Inflammatory macrophage (primary cell): Measurements from ENCODE around the gene KCTD15.
"Not testable (repeated sequence)": the region's sequence is repeated elsewhere in the genome, so short reads cannot be mapped to it uniquely, and the experiment has no call there.

Experiments used
- DNase-seq, 2 donors: peaks; one replicate each; pipeline ENCODE4 v3.0.0-alpha.2; 2020 to 2022

KCTD15 gene

GRCh38 chr19:33815380-33816340, 19.0 kb downstream of the KCTD15 start:
- DNase-seq: peak; percentile 64 to 77

DNA sequence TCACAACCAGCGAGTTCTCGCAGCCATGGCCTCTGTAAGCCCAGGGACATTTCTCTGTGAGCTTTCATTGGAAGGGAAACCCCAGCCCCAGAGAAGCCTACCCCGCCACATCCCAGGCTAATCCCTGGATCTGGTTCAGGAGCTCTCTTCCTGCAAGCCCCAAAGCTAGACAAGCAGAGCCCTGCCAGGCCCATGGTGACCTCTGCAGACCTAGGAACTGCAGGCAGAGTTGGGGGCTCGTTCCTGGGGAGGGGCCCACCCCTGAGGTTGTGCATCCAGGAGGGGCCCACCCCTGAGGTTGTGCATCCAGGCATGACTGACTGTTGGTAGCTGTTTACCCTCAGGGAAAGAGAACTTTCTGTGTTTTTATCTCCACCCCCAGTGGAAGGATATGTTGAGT, 21.7 kb downstream of the KCTD15 start:
- no peak for DNase-seq

DNA sequence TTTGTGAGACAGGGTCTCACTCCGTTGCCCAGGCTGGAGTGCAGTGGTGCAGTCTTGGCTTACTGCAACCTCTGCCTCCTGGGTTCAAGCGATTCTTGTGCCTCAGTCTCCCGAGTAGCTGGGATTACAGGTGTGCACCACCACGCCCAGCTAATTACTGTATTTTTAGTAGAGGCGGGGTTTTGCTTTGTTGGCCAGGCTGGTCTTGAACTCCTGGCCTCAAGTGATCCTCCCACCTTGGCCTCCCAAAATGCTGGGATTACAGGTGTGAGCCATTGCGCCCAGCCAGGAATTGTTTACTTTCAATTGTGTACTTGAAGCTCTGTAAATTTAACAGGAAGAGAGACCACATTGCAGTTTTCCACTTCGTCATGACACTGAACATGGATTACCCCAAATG, 22.4 kb downstream of the KCTD15 start:
- not testable (repeated sequence) for DNase-seq

GRCh38 chr19:33819506-33819879, 22.8 kb downstream of the KCTD15 start:
- DNase-seq: no peak

DNA sequence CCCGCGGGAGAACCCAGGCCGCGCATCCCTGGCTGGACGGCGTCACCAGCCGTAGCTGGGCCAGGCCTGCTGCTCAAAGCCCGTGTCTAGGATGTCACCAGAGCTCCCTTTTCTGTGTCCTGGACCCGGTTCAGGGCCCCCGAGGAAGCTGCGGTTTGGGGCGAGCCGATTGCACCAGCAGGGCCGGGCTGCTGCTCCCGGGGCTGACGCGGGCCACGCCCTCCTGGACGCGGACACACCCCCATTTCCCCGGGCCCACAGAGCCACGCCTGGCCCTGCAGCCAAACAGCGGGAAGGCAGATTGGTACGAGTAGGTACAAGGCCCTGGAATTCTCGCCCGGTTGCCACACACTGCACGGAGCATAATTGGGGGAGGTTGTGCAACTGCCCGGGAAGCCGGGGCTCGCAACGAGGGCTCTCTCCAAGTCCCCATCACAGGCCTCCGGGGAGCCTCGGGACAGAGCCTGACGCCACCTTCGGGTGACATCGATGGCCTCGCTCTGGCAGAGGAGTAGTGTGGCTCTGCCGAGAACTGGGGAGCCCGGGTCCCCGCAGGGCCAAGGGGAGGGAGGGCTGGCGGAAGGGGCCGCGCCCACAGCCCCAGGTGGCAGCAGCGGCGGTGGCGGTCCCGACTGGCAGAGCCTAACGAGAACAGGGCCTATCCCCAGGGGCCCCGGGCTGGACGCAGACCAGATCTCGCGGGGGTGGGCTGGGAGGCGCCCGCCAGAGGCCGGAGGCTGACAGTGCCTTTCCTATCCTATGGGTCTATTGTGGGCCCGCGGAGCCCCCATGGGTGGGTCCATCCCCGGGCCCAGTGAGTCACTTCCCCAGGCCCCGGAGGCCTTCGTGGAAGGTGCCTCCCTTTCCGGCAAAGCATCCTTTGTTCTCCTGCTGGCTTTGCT, 23.5 kb downstream of the KCTD15 start:
- DNase-seq: peak; percentile 90 to 95

- peak in 1 of 2 donors; percentile 5 for DNase-seq
These were observed 25.2 kb downstream of the KCTD15 start for GRCh38 chr19:33821871-33822270.

DNA sequence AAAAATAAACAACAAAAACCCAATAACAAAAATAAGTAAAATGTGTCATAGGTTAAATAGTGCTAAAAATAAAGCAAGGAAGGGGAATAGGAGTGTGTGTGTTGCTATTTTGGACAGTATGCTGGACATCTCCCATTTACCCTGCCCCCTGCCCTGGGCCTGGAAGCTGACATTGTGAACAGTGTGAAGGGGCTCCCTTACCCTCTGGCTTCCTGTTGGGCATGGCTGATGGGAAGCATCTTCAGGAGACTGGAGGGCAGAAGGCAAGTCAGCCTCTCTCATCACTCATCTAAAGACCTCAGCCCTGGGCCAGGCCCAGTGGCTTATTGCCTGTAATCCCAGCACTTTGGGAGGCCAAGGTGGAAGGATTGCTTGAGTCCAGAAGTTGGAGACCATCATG, 26.7 kb downstream of the KCTD15 start:
- DNase-seq: no peak

GRCh38 chr19:33825556-33825955, 28.9 kb downstream of the KCTD15 start:
- no peak for DNase-seq

GRCh38 chr19:33826521-33826920, 29.9 kb downstream of the KCTD15 start:
- DNase-seq: no peak

GRCh38 chr19:33828266-33829075, 31.8 kb downstream of the KCTD15 start:
- DNase-seq: no peak

DNA sequence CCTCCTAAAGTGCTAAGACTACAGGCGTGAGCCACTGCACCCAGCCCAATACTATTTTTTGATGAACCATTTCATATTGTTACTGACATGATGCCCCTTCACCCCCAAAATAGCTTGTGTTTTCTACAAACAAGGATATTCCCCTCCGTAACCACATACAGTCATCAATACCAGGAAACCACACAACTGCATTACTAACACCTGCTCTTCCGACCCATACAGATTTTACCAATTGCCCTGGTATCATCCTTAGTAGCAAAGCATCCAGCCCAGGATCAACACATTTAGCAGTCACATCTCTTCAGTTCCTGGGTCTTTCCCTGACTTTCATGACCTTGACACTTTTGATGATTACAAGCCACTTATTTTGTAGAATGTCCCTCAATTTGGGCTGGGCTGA, 33.6 kb downstream of the KCTD15 start:
- DNase-seq: no peak

GRCh38 chr19:33831825-33832224, 35.2 kb downstream of the KCTD15 start:
- DNase-seq: peak in 1 of 2 donors; percentile 32

DNA sequence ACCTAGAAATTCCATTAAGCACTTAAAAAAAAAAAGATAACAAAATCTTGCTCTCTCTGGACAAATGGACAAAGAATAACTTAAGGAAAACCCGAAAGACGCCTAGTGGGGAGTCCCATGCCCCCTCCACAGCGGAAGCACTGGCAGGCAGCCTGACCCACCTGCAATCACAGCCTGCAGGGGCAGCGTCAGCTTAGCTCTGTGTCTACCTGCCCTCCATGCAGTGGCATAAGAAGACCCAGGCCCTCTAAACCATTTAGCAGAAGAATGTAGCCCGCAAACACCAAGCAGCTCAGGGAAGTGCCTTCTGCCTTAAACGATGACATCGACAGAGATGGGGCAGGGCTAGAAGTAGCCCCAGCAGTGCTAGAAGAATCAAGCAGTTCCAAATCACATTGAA, 36.0 kb downstream of the KCTD15 start:
- DNase-seq: no peak

DNA sequence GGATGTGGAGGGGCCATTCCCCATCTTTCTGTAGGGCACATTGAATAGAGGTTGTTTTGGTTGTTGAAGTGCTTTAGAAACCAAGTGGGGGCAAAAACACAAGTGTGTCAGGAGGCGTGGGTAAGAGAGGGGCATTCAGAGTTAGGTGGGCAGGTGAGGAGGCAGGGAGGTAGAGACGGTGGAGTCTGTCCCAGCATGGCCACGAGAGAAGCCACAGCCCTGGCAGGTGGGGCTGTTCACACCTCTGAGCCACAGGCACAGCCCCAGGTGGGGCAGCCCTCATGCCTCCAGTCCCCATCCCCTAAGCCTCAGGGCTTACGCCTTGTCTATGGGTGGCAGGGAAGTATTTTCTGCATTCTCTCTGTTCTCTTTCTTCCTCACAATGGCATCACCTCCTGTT, 43.7 kb downstream of the KCTD15 start:
- DNase-seq: no peak

DNA sequence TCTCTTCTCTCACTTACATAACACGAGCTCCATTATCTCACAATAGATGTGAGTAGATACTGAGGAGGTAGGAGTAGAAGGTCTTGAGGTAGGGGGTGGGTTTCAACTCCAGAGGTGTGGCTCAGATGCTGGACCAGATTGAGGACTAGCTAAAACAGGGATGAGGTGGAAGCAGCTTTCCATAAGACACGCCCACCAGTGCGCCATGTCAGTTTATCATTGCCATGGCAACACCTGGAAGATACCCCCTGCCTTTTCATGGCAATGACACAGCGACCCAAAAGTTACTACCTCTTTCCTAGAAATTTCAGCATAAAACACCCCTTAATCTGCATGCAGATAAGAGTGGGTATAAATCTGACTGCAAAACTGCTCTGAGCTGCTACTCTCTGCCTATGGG, 44.1 kb downstream of the KCTD15 start:
- no peak for DNase-seq

- peak in 1 of 2 donors; percentile 48 for DNase-seq
These were observed 45.0 kb downstream of the KCTD15 start for GRCh38 chr19:33841685-33842084.

GRCh38 chr19:33844478-33844877, 47.8 kb downstream of the KCTD15 start:
- no peak for DNase-seq

DNA sequence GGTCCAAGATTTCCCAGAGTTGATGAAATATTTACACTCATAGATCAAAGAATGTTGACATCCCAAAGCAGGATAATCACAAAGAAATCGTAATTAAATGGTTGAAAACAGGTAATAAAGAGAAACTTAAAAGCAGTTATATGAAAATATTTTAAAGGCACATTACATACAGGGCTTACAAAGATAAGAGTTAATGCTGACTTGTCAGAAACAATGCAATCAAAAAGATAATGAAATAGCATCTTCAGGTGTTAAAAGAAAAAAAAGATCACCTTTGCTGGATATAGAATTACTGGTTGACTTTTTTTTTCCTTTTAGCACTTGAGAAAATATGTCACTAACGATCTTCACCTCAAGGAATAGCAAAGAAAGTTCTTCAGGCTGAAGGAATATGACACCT, 48.8 kb downstream of the KCTD15 start:
- no peak for DNase-seq

- DNase-seq: no peak
These were observed 53.0 kb downstream of the KCTD15 start for GRCh38 chr19:33849551-33850147.

DNA sequence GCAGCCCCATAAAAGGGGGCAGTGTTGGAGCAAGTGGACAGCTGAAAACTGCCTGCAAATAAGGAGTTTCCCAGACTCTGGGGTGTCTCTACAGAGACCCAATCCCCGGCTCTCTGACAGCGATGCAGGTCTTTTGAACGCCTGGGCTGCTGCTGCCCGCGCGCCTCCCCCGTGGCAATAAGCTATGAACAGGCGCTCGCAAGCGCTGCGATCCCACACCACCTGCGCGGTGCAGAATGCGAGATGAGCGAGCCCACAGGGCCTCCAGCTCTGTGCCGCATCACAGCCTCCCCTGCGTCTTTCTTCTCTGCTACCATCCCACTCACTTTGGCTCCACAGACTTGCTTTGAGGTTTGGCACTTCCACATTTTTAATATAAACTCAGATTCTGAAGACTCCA, 62.3 kb downstream of the KCTD15 start:
- no peak for DNase-seq

- DNase-seq: no peak
These were observed 63.8 kb downstream of the KCTD15 start for GRCh38 chr19:33860312-33861090.
